ENCODE results near the gene CDH12. TPM values are rescaled to one million over a fixed set of nuclear protein-coding genes. Genes with fewer than 3 reads are reported as not detected.

The CDH12 gene
- total RNA-seq, 2 donors from 2014 or later, result 0.90 to 1.9 TPM

DNA sequence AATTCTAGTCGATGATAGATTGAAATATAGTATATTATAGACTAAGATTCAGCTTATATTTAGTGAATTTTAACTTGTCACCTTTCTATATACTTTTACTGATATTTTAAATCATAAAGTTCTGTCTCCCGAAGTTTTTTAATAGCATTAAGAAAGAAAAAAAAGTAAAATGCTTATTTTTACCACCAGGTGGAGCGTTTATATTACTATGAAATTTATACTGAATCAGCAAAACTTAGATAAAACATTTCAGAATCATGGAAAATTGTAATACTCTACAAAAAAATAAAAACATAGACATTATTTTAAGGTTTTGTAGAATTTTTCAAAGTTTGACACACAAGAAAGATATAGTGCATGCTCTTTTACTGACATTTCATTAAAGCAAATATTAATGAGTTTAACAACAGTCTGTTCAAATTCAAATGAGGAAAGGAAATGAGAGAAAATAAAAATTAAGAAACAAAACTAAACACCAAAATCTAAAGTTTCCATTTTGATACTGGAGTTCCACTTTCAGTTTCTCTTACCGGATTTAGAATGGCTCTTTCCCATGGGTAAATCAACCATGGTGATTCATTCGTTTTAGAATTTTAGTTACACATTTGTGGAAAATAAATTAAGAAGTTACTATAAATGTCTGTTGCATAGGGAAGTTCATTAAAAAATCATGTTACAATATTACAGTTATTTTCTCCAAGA, 1035.3 kb downstream of the CDH12 start:
- no peaks in the 10 kb centered on the region for H3K4me1 ChIP-seq (ENCODE audit: control insufficient read depth, insufficient read depth, low read length)
- no peaks in the 10 kb centered on the region for H3K36me3 Mint-ChIP-seq (ENCODE audit: low read depth)
- H3K27ac ChIP-seq (ENCODE audit: low read depth, low read length), result no peak overlapping the region
- no peak for DNase-seq
- H3K27me3 Mint-ChIP-seq (ENCODE audit: insufficient read depth), result no peaks in the 10 kb centered on the region
- no peaks in the 10 kb centered on the region for H3K36me3 ChIP-seq (ENCODE audit: control insufficient read depth, insufficient read depth, low read length)
- 81 to 100% methylated on average over 1 to 3 of the region's 5 CpGs for WGBS, 2 experiments (ENCODE audit: insufficient coverage in 1 of 2, insufficient read length in 1 of 2)
- H3K4me3 Mint-ChIP-seq, result no peak overlapping the region
- H3K4me3 ChIP-seq (ENCODE audit: low read length), result no peak overlapping the region
- H3K27me3 ChIP-seq (ENCODE audit: control insufficient read depth, insufficient read depth, low read length, poor library complexity, severe bottlenecking), result no peaks in the 10 kb centered on the region
- H3K4me1 Mint-ChIP-seq, result no peaks in the 10 kb centered on the region
- no peak overlapping the region for H3K27ac Mint-ChIP-seq
- no peaks in the 10 kb centered on the region for H3K9me3 ChIP-seq (ENCODE audit: control insufficient read depth, low read length)
- TF ChIP-seq, protein P1, sequence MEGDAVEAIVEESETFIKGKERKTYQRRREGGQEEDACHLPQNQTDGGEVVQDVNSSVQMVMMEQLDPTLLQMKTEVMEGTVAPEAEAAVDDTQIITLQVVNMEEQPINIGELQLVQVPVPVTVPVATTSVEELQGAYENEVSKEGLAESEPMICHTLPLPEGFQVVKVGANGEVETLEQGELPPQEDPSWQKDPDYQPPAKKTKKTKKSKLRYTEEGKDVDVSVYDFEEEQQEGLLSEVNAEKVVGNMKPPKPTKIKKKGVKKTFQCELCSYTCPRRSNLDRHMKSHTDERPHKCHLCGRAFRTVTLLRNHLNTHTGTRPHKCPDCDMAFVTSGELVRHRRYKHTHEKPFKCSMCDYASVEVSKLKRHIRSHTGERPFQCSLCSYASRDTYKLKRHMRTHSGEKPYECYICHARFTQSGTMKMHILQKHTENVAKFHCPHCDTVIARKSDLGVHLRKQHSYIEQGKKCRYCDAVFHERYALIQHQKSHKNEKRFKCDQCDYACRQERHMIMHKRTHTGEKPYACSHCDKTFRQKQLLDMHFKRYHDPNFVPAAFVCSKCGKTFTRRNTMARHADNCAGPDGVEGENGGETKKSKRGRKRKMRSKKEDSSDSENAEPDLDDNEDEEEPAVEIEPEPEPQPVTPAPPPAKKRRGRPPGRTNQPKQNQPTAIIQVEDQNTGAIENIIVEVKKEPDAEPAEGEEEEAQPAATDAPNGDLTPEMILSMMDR (conservative IDR thresholded peaks at IDR 0.05), result peak; percentile 76
- no peaks in the 10 kb centered on the region for H3K9me3 Mint-ChIP-seq
- H3K9ac ChIP-seq (ENCODE audit: extremely low read depth, low read length, poor library complexity, severe bottlenecking), result no peak overlapping the region

GRCh38 chr5:21810737-21811316, 1042.3 kb downstream of the CDH12 start:
- H3K4me3 Mint-ChIP-seq, result no peak overlapping the region
- H3K36me3 Mint-ChIP-seq (ENCODE audit: low read depth), result no peaks in the 10 kb centered on the region
- no peak overlapping the region for H3K27ac Mint-ChIP-seq
- H3K27me3 Mint-ChIP-seq (ENCODE audit: insufficient read depth), result no peaks in the 10 kb centered on the region
- DNase-seq, result no peak
- H3K4me3 ChIP-seq (ENCODE audit: low read length), result no peak overlapping the region
- no peaks in the 10 kb centered on the region for H3K36me3 ChIP-seq (ENCODE audit: control insufficient read depth, insufficient read depth, low read length)
- H3K27ac ChIP-seq (ENCODE audit: low read depth, low read length), result no peak overlapping the region
- H3K9me3 Mint-ChIP-seq, result no peaks in the 10 kb centered on the region
- H3K4me1 Mint-ChIP-seq, result peaks cover 3% of the 10 kb centered on the region
- no peak overlapping the region for H3K9ac ChIP-seq (ENCODE audit: extremely low read depth, low read length, poor library complexity, severe bottlenecking)
- H3K27me3 ChIP-seq (ENCODE audit: control insufficient read depth, insufficient read depth, low read length, poor library complexity, severe bottlenecking), result no peaks in the 10 kb centered on the region
- H3K9me3 ChIP-seq (ENCODE audit: control insufficient read depth, low read length), result no peaks in the 10 kb centered on the region
- H3K4me1 ChIP-seq (ENCODE audit: control insufficient read depth, insufficient read depth, low read length), result no peaks in the 10 kb centered on the region
- WGBS, 2 experiments (ENCODE audit: insufficient coverage in 1 of 2, insufficient read length in 1 of 2), result 57 to 60% methylated on average over 1 to 5 of the region's 5 CpGs
- TF ChIP-seq, protein P1 (conservative IDR thresholded peaks at IDR 0.05), result peak; percentile 72

GRCh38 chr5:21809611-21810010, 1043.5 kb downstream of the CDH12 start:
- H3K27me3 Mint-ChIP-seq (ENCODE audit: insufficient read depth), result no peaks in the 10 kb centered on the region
- Histone ChIP-seq H3K27me3 (ENCODE audit: control insufficient read depth, insufficient read depth, low read length, poor library complexity, severe bottlenecking) (no peaks in the 10 kb centered on the region), H3K4me1 (ENCODE audit: control insufficient read depth, insufficient read depth, low read length) (no peaks in the 10 kb centered on the region), H3K27ac (ENCODE audit: low read depth, low read length) (no peak overlapping the region), H3K9me3 (ENCODE audit: control insufficient read depth, low read length) (no peaks in the 10 kb centered on the region), H3K36me3 (ENCODE audit: control insufficient read depth, insufficient read depth, low read length) (no peaks in the 10 kb centered on the region), H3K9ac (ENCODE audit: extremely low read depth, low read length, poor library complexity, severe bottlenecking) (no peak overlapping the region), H3K4me3 (ENCODE audit: low read length) (no peak overlapping the region)
- no peak overlapping the region for H3K27ac Mint-ChIP-seq
- H3K4me3 Mint-ChIP-seq, result no peak overlapping the region
- H3K9me3 Mint-ChIP-seq, result no peaks in the 10 kb centered on the region
- H3K36me3 Mint-ChIP-seq (ENCODE audit: low read depth), result no peaks in the 10 kb centered on the region
- DNase-seq, result no peak
- 68% methylated on average over 2 of the region's 2 CpGs; no CpG with 5 or more reads in 1 of the 2 experiments for WGBS, 2 experiments (ENCODE audit: insufficient coverage in 1 of 2, insufficient read length in 1 of 2)
- peaks cover 5% of the 10 kb centered on the region for H3K4me1 Mint-ChIP-seq
- TF ChIP-seq, protein P1 (conservative IDR thresholded peaks at IDR 0.05), result no peak

Measured in endodermal cell (in vitro differentiated cells).